GM23338 (cell line): Measurements from ENCODE around the gene PPP1R12C. TPM values are rescaled to one million over a fixed set of nuclear protein-coding genes. Genes with fewer than 3 reads are reported as not detected.

Experiments used
- ATAC-seq: fragments of 200-7000 bp; cut with Tn5 transposase; 3 replicates; pipeline ENCODE4 v1.9.1; 2020
- DNase-seq: peaks from one replicate; pipeline ENCODE4 v3.0.0-alpha.2; 2015; ENCODE audit warnings: low spot score
- H2AFZ ChIP-seq: fragments of 200-600 bp; sonication (generic); 2 replicates; pipeline ENCODE4 v1.8.0; 2016; ENCODE audit warnings: antibody characterized with exemption, mild to moderate bottlenecking, moderate library complexity
- H3F3A ChIP-seq: fragments of 200-600 bp; sonication (generic); replicated peaks from 2 replicates; pipeline ENCODE4 v1.8.0; 2017; ENCODE audit warnings: antibody characterized with exemption, mixed run types, low read depth
- H3K27ac ChIP-seq: fragments of 200-600 bp; sonication (generic); 2 replicates; pipeline ENCODE4 v1.6.1; 2016; ENCODE audit warnings: low read depth
- H3K27me3 ChIP-seq: fragments of 200-600 bp; sonication (generic); 2 replicates; pipeline ENCODE4 v1.8.0; 2016; ENCODE audit warnings: mild to moderate bottlenecking, mixed run types, moderate library complexity; ENCODE audit not compliant: insufficient read depth
- H3K36me3 ChIP-seq: fragments of 200-600 bp; sonication (generic); 2 replicates; pipeline ENCODE4 v1.8.0; 2016; ENCODE audit warnings: mild to moderate bottlenecking; ENCODE audit not compliant: insufficient read depth
- H3K4me1 ChIP-seq: fragments of 200-600 bp; sonication (generic); 2 replicates; pipeline ENCODE4 v1.8.0; 2016; ENCODE audit warnings: mild to moderate bottlenecking, moderate library complexity; ENCODE audit not compliant: insufficient read depth
- H3K4me2 ChIP-seq: fragments of 200-600 bp; sonication (generic); 2 replicates; pipeline ENCODE4 v1.7.1; 2017; ENCODE audit warnings: mixed run types
- H3K4me3 ChIP-seq: fragments of 200-600 bp; sonication (generic); 2 replicates; pipeline ENCODE4 v1.6.1; 2016; ENCODE audit warnings: mixed run types
- H3K79me2 ChIP-seq: fragments of 200-600 bp; sonication (generic); replicated peaks from 2 replicates; pipeline ENCODE4 v1.8.0; 2017; ENCODE audit warnings: mild to moderate bottlenecking; ENCODE audit not compliant: insufficient read depth
- H3K9me2 ChIP-seq: fragments of 200-600 bp; sonication (generic); 2 replicates; pipeline ENCODE4 v1.8.0; 2017; ENCODE audit not compliant: insufficient read depth
- H4K20me1 ChIP-seq: fragments of 200-600 bp; sonication (generic); replicated peaks from 2 replicates; pipeline ENCODE4 v1.8.0; 2017; ENCODE audit warnings: mild to moderate bottlenecking; ENCODE audit not compliant: insufficient read depth
- H3K27ac Mint-ChIP-seq: 2 replicates; pipeline ENCODE4 v1.8.0; 2020; ENCODE audit warnings: inconsistent platforms, mild to moderate bottlenecking, moderate library complexity, mixed read lengths
- H3K27me3 Mint-ChIP-seq: 3 replicates; pipeline ENCODE4 v1.8.0; 2022; ENCODE audit warnings: low read depth, mild to moderate bottlenecking, moderate library complexity, mixed read lengths, inconsistent platforms; ENCODE audit not compliant: insufficient read depth, poor library complexity
- H3K36me3 Mint-ChIP-seq: 3 replicates; pipeline ENCODE4 v1.8.0; 2021; ENCODE audit warnings: low read depth, mild to moderate bottlenecking, inconsistent platforms, moderate library complexity, mixed read lengths
- H3K4me1 Mint-ChIP-seq: 3 replicates; pipeline ENCODE4 v1.8.0; 2020; ENCODE audit warnings: mild to moderate bottlenecking, inconsistent platforms, mixed read lengths
- H3K4me3 Mint-ChIP-seq: 3 replicates; pipeline ENCODE4 v1.8.0; 2021; ENCODE audit warnings: moderate library complexity, mild to moderate bottlenecking, inconsistent platforms, mixed read lengths
- H3K9me3 Mint-ChIP-seq: 3 replicates; pipeline ENCODE4 v1.8.0; 2020; ENCODE audit warnings: moderate library complexity, mild to moderate bottlenecking, inconsistent platforms, mixed read lengths
- CREB1 ChIP-seq: fragments of 250-450 bp; sonication (Bioruptor Pico); IDR thresholded peaks from 2 replicates; pipeline ENCODE4 v1.5.0; 2020; ENCODE audit warnings: low read depth, mild to moderate bottlenecking, moderate library complexity
- EZH2 ChIP-seq: fragments of 200-600 bp; sonication (generic); IDR thresholded peaks from one replicate; pipeline ENCODE4 v1.8.0; 2017; ENCODE audit warnings: antibody characterized with exemption, mild to moderate bottlenecking, low read depth; ENCODE audit not compliant: unreplicated experiment
- EZH2phosphoT487 ChIP-seq: fragments of 200-600 bp; sonication (generic); IDR thresholded peaks from one replicate; pipeline ENCODE4 v1.8.1; 2018; ENCODE audit warnings: antibody characterized with exemption; ENCODE audit not compliant: unreplicated experiment
- JUNB ChIP-seq: IDR thresholded peaks from one replicate; pipeline ENCODE4 v1.6.1; 2016; ENCODE audit warnings: antibody characterized with exemption; ENCODE audit not compliant: unreplicated experiment
- POLR2AphosphoS5 ChIP-seq: IDR thresholded peaks from 2 replicates; pipeline ENCODE4 v1.6.1; 2016; ENCODE audit warnings: antibody characterized with exemption, low read depth
- STAT1 ChIP-seq: IDR thresholded peaks from one replicate; pipeline ENCODE4 v1.6.1; 2016; ENCODE audit warnings: antibody characterized with exemption; ENCODE audit not compliant: unreplicated experiment
- ZNF331 ChIP-seq: fragments of 250-450 bp; sonication (Bioruptor Pico); IDR thresholded peaks from 2 replicates; pipeline ENCODE4 v1.5.0; 2020; ENCODE audit warnings: low read depth, mild to moderate bottlenecking, moderate library complexity
- polyA plus RNA-seq: library from polyadenylated mRNA; unstranded; fragments of >200 nt; fragmentation: Nextera tagmentation; extraction: Ambion mirVana; gene quantifications from 2 replicates; pipeline ENCODE4 v1.2.1, GENCODE V29; 2016
- total RNA-seq: library from RNA; depleted of rRNA; stranded (reverse); fragments of >200 nt; shearing (Covaris generic); gene quantifications from 2 replicates; pipeline ENCODE4 v1.2.3, GENCODE V29; 2014
- TF ChIP-seq, protein P1 (sequence below): IDR thresholded peaks from one replicate; pipeline ENCODE4 v1.6.1; 2018; ENCODE audit warnings: antibody characterized with exemption; ENCODE audit not compliant: unreplicated experiment
- TF ChIP-seq, protein P2 (sequence below), 2 experiments: fragments of 200-600 bp in 1 of 2; sonication (generic) in 1 of 2; conservative IDR thresholded peaks; 2 replicates each; pipeline versions ENCODE4 v1.5.1 to v1.6.1; 2016 to 2017; ENCODE audit warnings: antibody characterized with exemption in 2 of 2, low read depth in 2 of 2, mild to moderate bottlenecking in 2 of 2, moderate library complexity in 1 of 2
- TF ChIP-seq, protein P3 (sequence below): fragments of 250-450 bp; sonication (Bioruptor Pico); IDR thresholded peaks from 2 replicates; pipeline ENCODE4 v1.5.0; 2020; ENCODE audit warnings: mild to moderate bottlenecking, moderate library complexity
- TF ChIP-seq, protein P4 (sequence below): IDR thresholded peaks from 2 replicates; pipeline ENCODE4 v1.6.1; 2016; ENCODE audit warnings: antibody characterized with exemption

The PPP1R12C gene
- total and polyA plus RNA-seq, 2 experiments from 2014 or later = 33.2 to 83.9 TPM

DNA sequence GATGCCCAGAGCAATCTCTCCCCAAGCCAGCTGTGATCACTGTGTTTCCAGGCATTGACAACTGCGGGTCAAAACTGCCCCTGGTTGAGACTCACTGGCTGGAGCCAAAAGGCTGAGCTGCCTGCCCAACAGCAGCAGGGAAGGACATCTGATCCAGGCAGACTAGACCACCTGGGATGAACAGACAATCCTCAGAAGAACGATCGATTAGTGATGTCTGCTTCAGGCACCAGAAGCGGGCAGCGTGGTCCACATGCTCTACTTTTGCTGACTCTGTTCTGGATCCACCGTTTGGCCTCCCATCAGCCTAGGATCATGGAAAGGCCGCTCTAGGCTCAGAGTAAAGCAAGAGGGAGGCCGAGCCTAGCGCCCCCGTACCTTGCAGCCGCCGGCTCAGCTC is 69.5 kb downstream of the PPP1R12C start:
- H3K4me3 ChIP-seq = no peak overlapping the region

More for the DNA sequence above, 69.5 kb downstream of the PPP1R12C start:
- Histone ChIP-seq H3K27ac (0 out of 2 replicates have a peak overlapping the region, but pooled peaks have one; percentile 19), H3K27me3 (no peaks in the 10 kb centered on the region), H3K9me2 (no peaks in the 10 kb centered on the region), H3K79me2 (no peaks in the 10 kb centered on the region), H3K4me1 (no peaks in the 10 kb centered on the region), H4K20me1 (peaks cover 17% of the 10 kb centered on the region), H3K4me2 (no peak overlapping the region), H2AFZ (no peak overlapping the region), H3F3A (no peaks in the 10 kb centered on the region), H3K36me3 (peaks cover 12% of the 10 kb centered on the region)
- no peak overlapping the region for H3K4me3 Mint-ChIP-seq
- no peaks in the 10 kb centered on the region for H3K9me3 Mint-ChIP-seq
- no peak overlapping the region for H3K27ac Mint-ChIP-seq
- TF ChIP-seq, protein P1, sequence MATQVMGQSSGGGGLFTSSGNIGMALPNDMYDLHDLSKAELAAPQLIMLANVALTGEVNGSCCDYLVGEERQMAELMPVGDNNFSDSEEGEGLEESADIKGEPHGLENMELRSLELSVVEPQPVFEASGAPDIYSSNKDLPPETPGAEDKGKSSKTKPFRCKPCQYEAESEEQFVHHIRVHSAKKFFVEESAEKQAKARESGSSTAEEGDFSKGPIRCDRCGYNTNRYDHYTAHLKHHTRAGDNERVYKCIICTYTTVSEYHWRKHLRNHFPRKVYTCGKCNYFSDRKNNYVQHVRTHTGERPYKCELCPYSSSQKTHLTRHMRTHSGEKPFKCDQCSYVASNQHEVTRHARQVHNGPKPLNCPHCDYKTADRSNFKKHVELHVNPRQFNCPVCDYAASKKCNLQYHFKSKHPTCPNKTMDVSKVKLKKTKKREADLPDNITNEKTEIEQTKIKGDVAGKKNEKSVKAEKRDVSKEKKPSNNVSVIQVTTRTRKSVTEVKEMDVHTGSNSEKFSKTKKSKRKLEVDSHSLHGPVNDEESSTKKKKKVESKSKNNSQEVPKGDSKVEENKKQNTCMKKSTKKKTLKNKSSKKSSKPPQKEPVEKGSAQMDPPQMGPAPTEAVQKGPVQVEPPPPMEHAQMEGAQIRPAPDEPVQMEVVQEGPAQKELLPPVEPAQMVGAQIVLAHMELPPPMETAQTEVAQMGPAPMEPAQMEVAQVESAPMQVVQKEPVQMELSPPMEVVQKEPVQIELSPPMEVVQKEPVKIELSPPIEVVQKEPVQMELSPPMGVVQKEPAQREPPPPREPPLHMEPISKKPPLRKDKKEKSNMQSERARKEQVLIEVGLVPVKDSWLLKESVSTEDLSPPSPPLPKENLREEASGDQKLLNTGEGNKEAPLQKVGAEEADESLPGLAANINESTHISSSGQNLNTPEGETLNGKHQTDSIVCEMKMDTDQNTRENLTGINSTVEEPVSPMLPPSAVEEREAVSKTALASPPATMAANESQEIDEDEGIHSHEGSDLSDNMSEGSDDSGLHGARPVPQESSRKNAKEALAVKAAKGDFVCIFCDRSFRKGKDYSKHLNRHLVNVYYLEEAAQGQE = no peak
- TF ChIP-seq STAT1 (no peak), EZH2 (no peak), JUNB (no peak), ZNF331 (no peak), POLR2AphosphoS5 (no peak; the same call in 1 of the 2 replicates), EZH2phosphoT487 (no peak), CREB1 (CRISPR knock-in tag) (no peak)
- TF ChIP-seq, protein P2, sequence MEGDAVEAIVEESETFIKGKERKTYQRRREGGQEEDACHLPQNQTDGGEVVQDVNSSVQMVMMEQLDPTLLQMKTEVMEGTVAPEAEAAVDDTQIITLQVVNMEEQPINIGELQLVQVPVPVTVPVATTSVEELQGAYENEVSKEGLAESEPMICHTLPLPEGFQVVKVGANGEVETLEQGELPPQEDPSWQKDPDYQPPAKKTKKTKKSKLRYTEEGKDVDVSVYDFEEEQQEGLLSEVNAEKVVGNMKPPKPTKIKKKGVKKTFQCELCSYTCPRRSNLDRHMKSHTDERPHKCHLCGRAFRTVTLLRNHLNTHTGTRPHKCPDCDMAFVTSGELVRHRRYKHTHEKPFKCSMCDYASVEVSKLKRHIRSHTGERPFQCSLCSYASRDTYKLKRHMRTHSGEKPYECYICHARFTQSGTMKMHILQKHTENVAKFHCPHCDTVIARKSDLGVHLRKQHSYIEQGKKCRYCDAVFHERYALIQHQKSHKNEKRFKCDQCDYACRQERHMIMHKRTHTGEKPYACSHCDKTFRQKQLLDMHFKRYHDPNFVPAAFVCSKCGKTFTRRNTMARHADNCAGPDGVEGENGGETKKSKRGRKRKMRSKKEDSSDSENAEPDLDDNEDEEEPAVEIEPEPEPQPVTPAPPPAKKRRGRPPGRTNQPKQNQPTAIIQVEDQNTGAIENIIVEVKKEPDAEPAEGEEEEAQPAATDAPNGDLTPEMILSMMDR (conservative IDR thresholded peaks at IDR 0.05; ENCODE audit: low read depth in 2 of 2) = no peak
- TF ChIP-seq, protein P3, sequence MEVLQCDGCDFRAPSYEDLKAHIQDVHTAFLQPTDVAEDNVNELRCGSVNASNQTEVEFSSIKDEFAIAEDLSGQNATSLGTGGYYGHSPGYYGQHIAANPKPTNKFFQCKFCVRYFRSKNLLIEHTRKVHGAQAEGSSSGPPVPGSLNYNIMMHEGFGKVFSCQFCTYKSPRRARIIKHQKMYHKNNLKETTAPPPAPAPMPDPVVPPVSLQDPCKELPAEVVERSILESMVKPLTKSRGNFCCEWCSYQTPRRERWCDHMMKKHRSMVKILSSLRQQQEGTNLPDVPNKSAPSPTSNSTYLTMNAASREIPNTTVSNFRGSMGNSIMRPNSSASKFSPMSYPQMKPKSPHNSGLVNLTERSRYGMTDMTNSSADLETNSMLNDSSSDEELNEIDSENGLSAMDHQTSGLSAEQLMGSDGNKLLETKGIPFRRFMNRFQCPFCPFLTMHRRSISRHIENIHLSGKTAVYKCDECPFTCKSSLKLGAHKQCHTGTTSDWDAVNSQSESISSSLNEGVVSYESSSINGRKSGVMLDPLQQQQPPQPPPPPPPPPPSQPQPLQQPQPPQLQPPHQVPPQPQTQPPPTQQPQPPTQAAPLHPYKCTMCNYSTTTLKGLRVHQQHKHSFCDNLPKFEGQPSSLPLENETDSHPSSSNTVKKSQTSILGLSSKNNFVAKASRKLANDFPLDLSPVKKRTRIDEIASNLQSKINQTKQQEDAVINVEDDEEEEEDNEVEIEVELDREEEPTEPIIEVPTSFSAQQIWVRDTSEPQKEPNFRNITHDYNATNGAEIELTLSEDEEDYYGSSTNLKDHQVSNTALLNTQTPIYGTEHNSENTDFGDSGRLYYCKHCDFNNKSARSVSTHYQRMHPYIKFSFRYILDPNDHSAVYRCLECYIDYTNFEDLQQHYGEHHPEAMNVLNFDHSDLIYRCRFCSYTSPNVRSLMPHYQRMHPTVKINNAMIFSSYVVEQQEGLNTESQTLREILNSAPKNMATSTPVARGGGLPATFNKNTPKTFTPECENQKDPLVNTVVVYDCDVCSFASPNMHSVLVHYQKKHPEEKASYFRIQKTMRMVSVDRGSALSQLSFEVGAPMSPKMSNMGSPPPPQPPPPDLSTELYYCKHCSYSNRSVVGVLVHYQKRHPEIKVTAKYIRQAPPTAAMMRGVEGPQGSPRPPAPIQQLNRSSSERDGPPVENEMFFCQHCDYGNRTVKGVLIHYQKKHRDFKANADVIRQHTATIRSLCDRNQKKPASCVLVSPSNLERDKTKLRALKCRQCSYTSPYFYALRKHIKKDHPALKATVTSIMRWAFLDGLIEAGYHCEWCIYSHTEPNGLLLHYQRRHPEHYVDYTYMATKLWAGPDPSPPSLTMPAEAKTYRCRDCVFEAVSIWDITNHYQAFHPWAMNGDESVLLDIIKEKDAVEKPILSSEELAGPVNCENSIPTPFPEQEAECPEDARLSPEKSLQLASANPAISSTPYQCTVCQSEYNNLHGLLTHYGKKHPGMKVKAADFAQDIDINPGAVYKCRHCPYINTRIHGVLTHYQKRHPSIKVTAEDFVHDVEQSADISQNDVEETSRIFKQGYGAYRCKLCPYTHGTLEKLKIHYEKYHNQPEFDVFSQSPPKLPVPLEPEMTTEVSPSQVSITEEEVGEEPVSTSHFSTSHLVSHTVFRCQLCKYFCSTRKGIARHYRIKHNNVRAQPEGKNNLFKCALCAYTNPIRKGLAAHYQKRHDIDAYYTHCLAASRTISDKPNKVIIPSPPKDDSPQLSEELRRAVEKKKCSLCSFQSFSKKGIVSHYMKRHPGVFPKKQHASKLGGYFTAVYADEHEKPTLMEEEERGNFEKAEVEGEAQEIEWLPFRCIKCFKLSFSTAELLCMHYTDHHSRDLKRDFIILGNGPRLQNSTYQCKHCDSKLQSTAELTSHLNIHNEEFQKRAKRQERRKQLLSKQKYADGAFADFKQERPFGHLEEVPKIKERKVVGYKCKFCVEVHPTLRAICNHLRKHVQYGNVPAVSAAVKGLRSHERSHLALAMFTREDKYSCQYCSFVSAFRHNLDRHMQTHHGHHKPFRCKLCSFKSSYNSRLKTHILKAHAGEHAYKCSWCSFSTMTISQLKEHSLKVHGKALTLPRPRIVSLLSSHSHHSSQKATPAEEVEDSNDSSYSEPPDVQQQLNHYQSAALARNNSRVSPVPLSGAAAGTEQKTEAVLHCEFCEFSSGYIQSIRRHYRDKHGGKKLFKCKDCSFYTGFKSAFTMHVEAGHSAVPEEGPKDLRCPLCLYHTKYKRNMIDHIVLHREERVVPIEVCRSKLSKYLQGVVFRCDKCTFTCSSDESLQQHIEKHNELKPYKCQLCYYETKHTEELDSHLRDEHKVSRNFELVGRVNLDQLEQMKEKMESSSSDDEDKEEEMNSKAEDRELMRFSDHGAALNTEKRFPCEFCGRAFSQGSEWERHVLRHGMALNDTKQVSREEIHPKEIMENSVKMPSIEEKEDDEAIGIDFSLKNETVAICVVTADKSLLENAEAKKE (CRISPR knock-in tag) = no peak
- TF ChIP-seq, protein P4, sequence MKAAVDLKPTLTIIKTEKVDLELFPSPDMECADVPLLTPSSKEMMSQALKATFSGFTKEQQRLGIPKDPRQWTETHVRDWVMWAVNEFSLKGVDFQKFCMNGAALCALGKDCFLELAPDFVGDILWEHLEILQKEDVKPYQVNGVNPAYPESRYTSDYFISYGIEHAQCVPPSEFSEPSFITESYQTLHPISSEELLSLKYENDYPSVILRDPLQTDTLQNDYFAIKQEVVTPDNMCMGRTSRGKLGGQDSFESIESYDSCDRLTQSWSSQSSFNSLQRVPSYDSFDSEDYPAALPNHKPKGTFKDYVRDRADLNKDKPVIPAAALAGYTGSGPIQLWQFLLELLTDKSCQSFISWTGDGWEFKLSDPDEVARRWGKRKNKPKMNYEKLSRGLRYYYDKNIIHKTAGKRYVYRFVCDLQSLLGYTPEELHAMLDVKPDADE = no peak
- H3K36me3 Mint-ChIP-seq = peaks cover 56% of the 10 kb centered on the region
- H3K4me1 Mint-ChIP-seq = no peaks in the 10 kb centered on the region
- ATAC-seq (no peak), DNase-seq (no peak)
- no peaks in the 10 kb centered on the region for H3K27me3 Mint-ChIP-seq
